ENCODE data around the gene MYRIP. TPM values are rescaled to one million over a fixed set of nuclear protein-coding genes. Genes with fewer than 3 reads are reported as not detected.
"Not testable (repeated sequence)": the region's sequence is repeated elsewhere in the genome, so short reads cannot be mapped to it uniquely, and the experiment has no call there.

The MYRIP gene
- polyA plus RNA-seq, 10 donors, result 0.83 to 1.5 (median 1.1) TPM

DNA sequence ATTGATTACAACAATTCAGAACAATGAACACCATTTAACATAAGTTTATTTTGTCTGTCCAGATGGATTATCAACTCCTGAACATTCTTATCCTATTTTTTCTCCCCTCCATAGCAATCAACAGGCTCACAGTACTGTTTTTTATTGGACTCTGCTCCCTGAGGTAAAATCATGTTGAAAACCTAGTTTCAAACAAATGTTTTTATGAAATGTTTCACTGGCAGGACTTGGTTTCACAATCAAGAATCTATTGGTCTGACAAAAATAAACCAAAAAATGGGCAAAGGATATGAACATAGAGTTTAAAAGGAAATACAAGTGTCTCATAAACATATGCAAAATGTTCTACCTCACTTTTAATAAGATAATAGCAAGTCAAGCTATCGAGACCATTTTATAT is 2.6 kb upstream of the MYRIP start:
- no peak for DNase-seq

- peak in 2 of 3 donors; percentile 36 to 54 for DNase-seq
Measured at GRCh38 chr3:39808467-39809180, 785 bp upstream of the MYRIP start.

- peak in 1 of 3 donors; percentile 27 for DNase-seq
Measured at GRCh38 chr3:39809995-39810595, 686 bp downstream of the MYRIP start.

- DNase-seq, result peak in 1 of 3 donors; percentile 11
Measured at GRCh38 chr3:39810647-39811161, 1.3 kb downstream of the MYRIP start.

DNA sequence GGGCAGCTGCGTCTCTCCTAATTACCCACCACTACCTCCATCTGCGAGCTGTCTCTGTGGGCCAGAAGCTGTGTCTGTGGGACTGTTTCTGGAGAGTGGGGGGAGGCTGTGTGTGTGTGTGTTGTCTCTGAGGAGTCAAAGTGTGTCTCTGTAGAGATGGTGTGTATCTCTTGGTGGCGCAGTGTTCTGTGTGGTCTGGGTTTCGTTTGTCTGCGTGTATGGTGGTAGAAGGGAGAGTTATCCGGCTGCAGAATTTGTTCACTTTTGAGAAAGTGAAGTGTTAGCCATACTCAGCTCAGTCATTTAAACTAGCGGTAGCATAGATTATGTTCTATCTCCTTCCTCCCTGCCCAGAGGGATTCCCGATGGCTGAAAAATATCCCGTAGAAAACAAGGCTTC is 2.2 kb downstream of the MYRIP start:
- no peak for DNase-seq

- no peak for DNase-seq
Measured at GRCh38 chr3:39812537-39812936, 3.1 kb downstream of the MYRIP start.

GRCh38 chr3:39814007-39814406 is 4.6 kb downstream of the MYRIP start:
- DNase-seq, result peak in 1 of 3 donors; percentile 25

GRCh38 chr3:39819899-39820298 is 10.5 kb downstream of the MYRIP start:
- DNase-seq, result no peak

DNA sequence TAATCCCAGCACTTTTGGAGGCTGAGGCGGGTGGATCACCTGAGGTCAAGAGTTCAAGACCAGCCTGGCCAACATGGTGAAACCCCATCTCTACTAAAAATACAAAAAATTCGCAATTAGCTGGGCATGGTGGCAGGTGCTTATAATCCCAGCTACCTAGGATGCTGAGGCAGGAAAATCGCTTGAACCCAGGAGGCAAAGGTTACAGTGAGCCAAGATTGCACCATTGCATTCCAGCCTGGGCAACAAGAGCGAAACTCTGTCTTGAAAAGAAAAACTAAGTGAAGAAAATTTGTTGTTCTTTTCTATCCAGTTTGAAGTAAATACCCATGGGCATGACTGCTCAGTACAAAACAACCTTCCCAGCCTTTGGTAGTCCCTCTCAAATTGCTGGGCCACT is 24.4 kb downstream of the MYRIP start:
- DNase-seq, result not testable (repeated sequence)

GRCh38 chr3:39839484-39839883 is 30.1 kb downstream of the MYRIP start:
- DNase-seq, result no peak

GRCh38 chr3:39843440-39843839 is 34.0 kb downstream of the MYRIP start:
- DNase-seq, result no peak

DNA sequence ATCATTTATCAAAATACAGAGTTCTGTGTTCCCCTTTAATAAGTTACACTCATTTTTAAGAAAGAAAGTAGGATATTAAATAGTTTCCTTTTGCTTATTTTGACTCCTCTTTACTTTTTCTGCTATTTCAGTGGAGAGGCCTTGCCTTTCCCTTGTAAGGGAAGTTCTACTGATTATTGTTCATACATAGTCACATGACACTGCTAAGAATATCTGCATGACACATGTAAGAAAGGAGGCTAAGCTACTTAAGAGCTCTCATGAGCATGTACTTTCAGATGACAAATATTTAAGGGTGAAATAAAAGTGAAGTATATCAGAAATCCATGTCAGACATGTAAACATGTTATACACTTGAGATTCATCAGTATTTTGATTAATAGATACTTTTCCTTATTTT is 39.0 kb downstream of the MYRIP start:
- DNase-seq, result no peak

GRCh38 chr3:39849992-39850715 is 40.7 kb downstream of the MYRIP start:
- no peak for DNase-seq

DNA sequence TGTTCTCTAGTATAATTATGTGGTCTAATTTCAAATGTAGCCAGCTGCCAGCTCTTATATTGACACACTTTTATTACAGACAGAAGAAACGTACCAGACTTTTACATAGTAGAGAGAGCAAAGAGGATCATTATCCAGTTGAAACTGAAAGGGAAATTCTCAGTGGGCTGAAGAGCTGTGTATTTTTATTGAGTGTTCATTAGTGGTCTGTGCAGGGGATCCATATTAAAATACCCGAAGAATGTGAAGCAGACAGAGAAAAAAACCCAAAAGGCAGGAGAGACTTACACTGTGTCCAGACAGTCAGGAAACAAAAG is 41.3 kb downstream of the MYRIP start:
- peak in 1 of 3 donors; percentile 6 for DNase-seq

DNA sequence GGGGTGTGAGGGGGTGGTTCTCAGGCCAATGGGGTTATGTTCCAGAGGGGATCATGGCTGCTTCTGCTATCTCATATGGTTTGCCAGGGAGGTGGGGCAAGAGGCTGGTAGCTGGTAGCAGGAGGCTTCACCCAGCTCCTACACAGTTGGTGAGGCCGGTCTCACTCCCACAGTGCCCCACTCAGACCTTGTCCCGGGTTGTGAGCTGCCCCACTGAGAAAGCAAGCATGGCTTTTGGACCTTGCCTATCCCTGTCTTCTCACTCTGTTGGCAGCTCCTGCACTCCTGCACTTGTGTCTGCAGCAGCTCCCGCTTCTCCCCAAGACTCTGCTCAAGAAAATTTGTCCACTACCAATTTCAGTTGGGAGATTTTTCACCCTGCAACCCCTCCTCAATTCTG is 46.1 kb downstream of the MYRIP start:
- no peak for DNase-seq

DNA sequence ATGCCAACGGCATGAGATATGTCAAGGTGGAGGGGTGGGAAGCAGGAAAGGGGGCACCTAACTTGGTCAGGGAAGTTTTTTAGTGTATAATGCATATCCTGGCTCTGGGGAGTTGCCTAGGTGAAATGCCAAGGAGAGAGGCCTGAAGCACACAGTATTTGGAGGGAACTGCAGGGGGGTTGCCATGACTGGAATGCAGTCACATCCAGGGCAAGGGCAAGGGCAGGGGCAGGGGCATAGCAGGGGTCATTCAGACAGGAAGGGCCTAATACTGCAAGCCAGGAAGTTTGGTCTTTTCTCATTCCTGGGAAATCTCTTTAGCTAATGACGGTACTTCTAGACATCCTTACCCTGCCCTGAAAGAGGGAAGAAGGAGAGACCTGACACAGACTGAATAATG is 60.5 kb downstream of the MYRIP start:
- no peak for DNase-seq

DNA sequence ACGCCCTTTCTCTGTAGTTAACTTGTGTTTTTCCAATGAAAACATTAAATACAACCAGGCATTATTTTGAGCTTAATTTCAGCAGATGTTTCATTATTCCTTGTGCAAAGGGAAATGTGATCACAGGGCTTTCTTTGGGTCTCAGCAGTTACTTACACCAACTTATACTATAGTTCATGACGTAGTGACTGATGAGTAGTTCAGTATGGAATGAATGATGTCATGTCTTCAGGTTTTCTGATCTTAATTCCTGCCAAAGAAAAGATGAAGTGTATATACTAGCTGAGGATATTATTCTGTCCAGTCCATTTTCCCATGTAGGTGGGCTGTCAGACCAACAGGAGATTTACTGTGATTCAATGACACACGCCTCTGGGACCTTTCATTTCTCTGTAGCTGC is 61.3 kb downstream of the MYRIP start:
- DNase-seq, result no peak

GRCh38 chr3:39879581-39879980 is 70.2 kb downstream of the MYRIP start:
- DNase-seq, result no peak

DNA sequence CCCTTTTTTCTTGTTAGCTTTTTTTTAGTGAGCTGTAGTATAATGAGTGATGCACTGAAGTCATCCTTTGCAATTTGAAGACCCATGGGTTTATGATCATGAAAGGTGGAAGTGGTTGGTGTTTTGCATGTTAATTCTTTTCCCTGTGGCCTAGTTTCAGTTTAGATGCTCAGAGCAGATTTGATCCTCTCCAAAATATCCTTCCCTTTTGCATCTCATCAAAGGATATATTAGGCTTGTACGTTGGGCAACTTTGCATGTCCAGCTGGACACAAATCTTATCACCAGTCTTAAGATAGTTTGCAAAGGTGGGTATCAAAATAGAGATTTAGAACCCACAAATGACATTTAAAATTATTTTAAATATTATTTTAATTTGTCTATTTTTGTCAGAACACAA is 72.7 kb downstream of the MYRIP start:
- no peak for DNase-seq

GRCh38 chr3:39892068-39892467 is 82.7 kb downstream of the MYRIP start:
- DNase-seq, result no peak

GRCh38 chr3:39896184-39896583 is 86.8 kb downstream of the MYRIP start:
- DNase-seq, result no peak

GRCh38 chr3:39900462-39901002 is 91.1 kb downstream of the MYRIP start:
- no peak for DNase-seq

DNA sequence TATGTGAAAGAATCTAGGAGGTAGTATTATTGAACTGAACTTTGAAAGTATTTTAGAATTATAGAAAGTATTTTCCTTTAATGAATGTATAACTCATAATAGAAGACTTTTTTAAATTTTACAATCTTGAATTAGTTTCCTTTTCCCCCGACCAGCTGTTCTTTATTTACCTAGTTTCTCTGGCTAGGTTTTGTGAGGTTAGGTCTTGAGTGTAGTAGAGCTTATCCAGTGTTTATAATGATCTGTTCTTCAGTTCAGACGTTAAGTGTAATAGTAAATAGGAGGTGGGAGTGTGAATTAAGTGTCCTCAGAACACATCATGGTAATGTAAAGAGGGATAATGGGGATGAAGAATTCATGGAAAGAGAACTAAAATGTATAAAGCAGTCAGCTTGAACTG is 93.8 kb downstream of the MYRIP start:
- DNase-seq, result no peak

Data from muscle of back (tissue), 11 donors.